GM06990 (cell line): ENCODE measurements around the gene ZNHIT6.

Experiments
- DNase-seq: peaks from one replicate; pipeline ENCODE4 v3.0.0-alpha.2; 2011; ENCODE audit not compliant: insufficient read length; ENCODE audit errors: extremely low read depth
- H3K27me3 ChIP-seq: replicated peaks from 2 replicates; pipeline ENCODE4 v1.6.0; 2011; ENCODE audit warnings: low read length; ENCODE audit not compliant: control insufficient read depth, insufficient read depth
- H3K36me3 ChIP-seq: 2 replicates; pipeline ENCODE4 v1.5.1; 2011; ENCODE audit warnings: low read length; ENCODE audit not compliant: control insufficient read depth, insufficient read depth
- H3K4me3 ChIP-seq: replicated peaks from 2 replicates; pipeline ENCODE4 v1.5.1; 2011; ENCODE audit warnings: low read depth, mild to moderate bottlenecking, control low read depth, low read length
- CTCF ChIP-seq: IDR thresholded peaks from 2 replicates; pipeline ENCODE4 v1.5.1; 2011; ENCODE audit warnings: low read length, control low read depth, mild to moderate bottlenecking, inconsistent platforms; ENCODE audit not compliant: insufficient read depth, poor library complexity, severe bottlenecking

The ZNHIT6 gene

GRCh38 chr1:85604298-85604997 is 103.8 kb downstream of the ZNHIT6 start:
- H3K36me3 ChIP-seq: no peaks in the 10 kb centered on the region
- no peak overlapping the region for H3K4me3 ChIP-seq
- DNase-seq: no peak
- no peaks in the 10 kb centered on the region for H3K27me3 ChIP-seq
- no peak for TF ChIP-seq CTCF

- DNase-seq: no peak
- Histone ChIP-seq H3K36me3 (no peaks in the 10 kb centered on the region), H3K27me3 (no peaks in the 10 kb centered on the region), H3K4me3 (no peak overlapping the region)
- TF ChIP-seq CTCF: no peak
Measured at GRCh38 chr1:85603086-85603880, 105.0 kb downstream of the ZNHIT6 start.

GRCh38 chr1:85602571-85602970 is 105.7 kb downstream of the ZNHIT6 start:
- no peaks in the 10 kb centered on the region for H3K36me3 ChIP-seq
- no peak for DNase-seq
- no peaks in the 10 kb centered on the region for H3K27me3 ChIP-seq
- no peak for TF ChIP-seq CTCF
- no peak overlapping the region for H3K4me3 ChIP-seq

- Histone ChIP-seq H3K27me3 (no peaks in the 10 kb centered on the region), H3K4me3 (no peak overlapping the region), H3K36me3 (no peaks in the 10 kb centered on the region)
- no peak for TF ChIP-seq CTCF
- DNase-seq: no peak
Measured at GRCh38 chr1:85601901-85602300, 106.3 kb downstream of the ZNHIT6 start.

- Histone ChIP-seq H3K36me3 (no peaks in the 10 kb centered on the region), H3K27me3 (no peaks in the 10 kb centered on the region), H3K4me3 (no peak overlapping the region)
- no peak for TF ChIP-seq CTCF
- DNase-seq: no peak
Measured at GRCh38 chr1:85599681-85600080, 108.6 kb downstream of the ZNHIT6 start.
